Esophagus squamous epithelium (tissue), 5 donors: ENCODE data around the gene NEU4. TPM values are rescaled to one million over a fixed set of nuclear protein-coding genes. Genes with fewer than 3 reads are reported as not detected.
"Not testable (repeated sequence)": the region's sequence is repeated elsewhere in the genome, so short reads cannot be mapped to it uniquely, and the experiment has no call there.

Experiments
- DNase-seq: peaks from one replicate; lab custom pipeline; 2025; lab: John Stamatoyannopoulos, UW
- H3K27ac ChIP-seq, 4 donors: fragments of 200-600 bp; sonication (generic); one replicate each; pipeline ENCODE4 v1.5.1; 2016 to 2019; ENCODE audit warnings: mild to moderate bottlenecking in 1 of 4
- H3K27me3 ChIP-seq, 4 donors: fragments of 200-600 bp; sonication (generic); 1 replicate in 3 of 4; 2 replicates in 1 of 4; pipeline versions ENCODE4 v1.5.1 to v1.6.0; 2017 to 2021; ENCODE audit warnings: antibody characterized with exemption in 1 of 4
- H3K36me3 ChIP-seq, 3 donors: fragments of 200-600 bp; sonication (generic); one replicate each; pipeline ENCODE4 v1.5.1; 2016 to 2019
- H3K4me1 ChIP-seq, 3 donors: fragments of 200-600 bp; sonication (generic); one replicate each; pipeline ENCODE4 v1.5.1; 2017 to 2019
- H3K4me3 ChIP-seq, 4 donors: fragments of 200-600 bp; sonication (generic); 1 replicate in 3 of 4; 2 replicates in 1 of 4; pipeline ENCODE4 v1.5.1; 2016 to 2019; ENCODE audit warnings: mild to moderate bottlenecking in 2 of 4, moderate library complexity in 1 of 4
- H3K9me3 ChIP-seq, 3 donors: fragments of 200-600 bp; sonication (generic); one replicate each; pipeline ENCODE4 v1.5.1; 2016 to 2019
- POLR2A ChIP-seq, 4 donors: fragments of 450-650 bp; IDR thresholded peaks; one replicate each; pipeline ENCODE4 v1.6.1; 2017; ENCODE audit warnings: antibody characterized with exemption in 4 of 4, mild to moderate bottlenecking in 4 of 4, moderate library complexity in 3 of 4
- WGBS, 2 donors: methylation state at CpG; one replicate each; pipeline ENCODE4 v1.1.5; 2018; 5-methylcytosine and 5-hydroxymethylcytosine counted together
- intact Hi-C: fragments of 100-400 bp; cut with DNase I; formaldehyde crosslinking; loops from one replicate; pipeline ENCODE4 v1.15.0; 2022
- total RNA-seq, 4 donors: library from RNA; depleted of rRNA; stranded (reverse); fragments of >200 nt; gene quantifications; one replicate each; pipeline ENCODE4 v1.1.0, GENCODE V29; 2016
- TF ChIP-seq, protein P1 (sequence below), 6 experiments: fragments of 450-650 bp in 4 of 6; fragments of 200-600 bp in 2 of 6; sonication (generic) in 2 of 6; IDR thresholded peaks; one replicate each; pipeline ENCODE4 v1.5.1; 2016 to 2019; ENCODE audit warnings: antibody characterized with exemption in 6 of 6, mild to moderate bottlenecking in 4 of 6, moderate library complexity in 4 of 6
- donor health status: DM: yes; HTN: yes; CAD: no.

Gene NEU4
- total RNA-seq, 4 donors from 2014 or later = not detected

DNA sequence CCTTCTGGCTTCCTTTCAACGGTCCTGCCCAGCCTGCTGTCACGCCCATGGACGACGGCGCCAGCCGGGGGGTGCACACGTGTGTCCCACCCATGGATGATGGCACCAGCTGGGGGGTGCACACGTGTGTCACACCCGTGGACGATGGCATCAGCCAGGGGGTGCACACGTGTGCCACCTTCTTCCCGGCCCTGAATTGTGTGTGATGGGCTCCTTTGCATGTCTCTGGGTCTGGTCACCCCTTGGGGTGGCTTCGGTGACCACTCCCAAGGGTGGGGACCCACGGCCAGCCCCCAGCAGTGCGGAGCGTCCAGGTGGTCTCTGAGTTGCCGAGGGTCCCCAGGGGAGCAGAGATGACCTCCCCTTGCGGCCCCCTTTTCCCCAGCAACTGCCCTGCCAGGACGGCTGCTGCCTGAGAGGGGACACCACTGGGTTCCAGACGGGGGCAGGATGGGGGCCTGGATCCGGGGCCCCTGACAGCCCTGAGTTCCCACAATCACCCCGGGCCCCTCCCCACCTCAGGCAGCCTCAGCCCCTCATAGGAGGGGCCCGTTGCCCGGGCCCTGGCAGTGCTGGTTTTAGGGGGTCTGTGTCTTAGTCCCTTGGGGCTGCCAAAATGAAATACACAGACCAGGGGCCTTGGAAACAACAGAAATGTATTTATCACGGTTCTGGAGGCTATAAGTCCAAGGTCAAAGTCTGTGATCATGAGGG, 9.4 kb downstream of the NEU4 start:
- WGBS, 2 donors = 40 to 60% methylated on average over 8 to 12 of the region's 25 CpGs
- Histone ChIP-seq H3K4me1 (peaks cover 0 to 8% (median 0%) of the 10 kb centered on the region in 3 donors), H3K9me3 (no peaks in the 10 kb centered on the region), H3K36me3 (no peaks in the 10 kb centered on the region), H3K27ac (no peak overlapping the region), H3K4me3 (no peak overlapping the region), H3K27me3 (peaks cover 0 to 67% (median 0%) of the 10 kb centered on the region in 4 donors)
- TF ChIP-seq, protein P1, sequence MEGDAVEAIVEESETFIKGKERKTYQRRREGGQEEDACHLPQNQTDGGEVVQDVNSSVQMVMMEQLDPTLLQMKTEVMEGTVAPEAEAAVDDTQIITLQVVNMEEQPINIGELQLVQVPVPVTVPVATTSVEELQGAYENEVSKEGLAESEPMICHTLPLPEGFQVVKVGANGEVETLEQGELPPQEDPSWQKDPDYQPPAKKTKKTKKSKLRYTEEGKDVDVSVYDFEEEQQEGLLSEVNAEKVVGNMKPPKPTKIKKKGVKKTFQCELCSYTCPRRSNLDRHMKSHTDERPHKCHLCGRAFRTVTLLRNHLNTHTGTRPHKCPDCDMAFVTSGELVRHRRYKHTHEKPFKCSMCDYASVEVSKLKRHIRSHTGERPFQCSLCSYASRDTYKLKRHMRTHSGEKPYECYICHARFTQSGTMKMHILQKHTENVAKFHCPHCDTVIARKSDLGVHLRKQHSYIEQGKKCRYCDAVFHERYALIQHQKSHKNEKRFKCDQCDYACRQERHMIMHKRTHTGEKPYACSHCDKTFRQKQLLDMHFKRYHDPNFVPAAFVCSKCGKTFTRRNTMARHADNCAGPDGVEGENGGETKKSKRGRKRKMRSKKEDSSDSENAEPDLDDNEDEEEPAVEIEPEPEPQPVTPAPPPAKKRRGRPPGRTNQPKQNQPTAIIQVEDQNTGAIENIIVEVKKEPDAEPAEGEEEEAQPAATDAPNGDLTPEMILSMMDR (IDR thresholded peaks at IDR 0.05) = no peak
- no peak for TF ChIP-seq POLR2A (IDR thresholded peaks at IDR 0.05)
- intact Hi-C loops = no loop called here
- no peak for DNase-seq

DNA sequence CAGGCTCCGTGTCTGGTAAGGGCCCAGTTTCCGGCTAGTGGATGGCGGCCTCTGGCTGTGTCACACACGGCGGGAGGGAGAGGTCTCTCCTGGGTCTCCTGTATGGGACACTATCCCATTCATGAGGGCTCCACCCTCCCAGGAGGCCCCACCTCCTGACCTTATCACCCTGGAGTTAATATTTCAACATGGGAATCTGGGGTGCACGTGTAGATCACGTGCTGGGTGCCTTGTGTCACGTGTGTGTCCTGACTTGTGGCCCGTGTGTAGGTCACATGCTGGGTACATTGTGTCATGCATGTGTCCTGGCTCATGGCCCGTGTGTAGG, 9.9 kb downstream of the NEU4 start:
- TF ChIP-seq, protein P1 (IDR thresholded peaks at IDR 0.05) = no peak
- no peak for TF ChIP-seq POLR2A (IDR thresholded peaks at IDR 0.05)
- intact Hi-C loops = no loop called here
- Histone ChIP-seq H3K27ac (no peak overlapping the region), H3K9me3 (no peaks in the 10 kb centered on the region), H3K4me3 (no peak overlapping the region), H3K4me1 (peaks cover 0 to 8% (median 0%) of the 10 kb centered on the region in 3 donors), H3K36me3 (no peaks in the 10 kb centered on the region), H3K27me3 (peaks cover 0 to 63% (median 0%) of the 10 kb centered on the region in 4 donors)
- DNase-seq = no peak
- 60 to 76% methylated on average over 5 to 7 of the region's 10 CpGs for WGBS, 2 donors

DNA sequence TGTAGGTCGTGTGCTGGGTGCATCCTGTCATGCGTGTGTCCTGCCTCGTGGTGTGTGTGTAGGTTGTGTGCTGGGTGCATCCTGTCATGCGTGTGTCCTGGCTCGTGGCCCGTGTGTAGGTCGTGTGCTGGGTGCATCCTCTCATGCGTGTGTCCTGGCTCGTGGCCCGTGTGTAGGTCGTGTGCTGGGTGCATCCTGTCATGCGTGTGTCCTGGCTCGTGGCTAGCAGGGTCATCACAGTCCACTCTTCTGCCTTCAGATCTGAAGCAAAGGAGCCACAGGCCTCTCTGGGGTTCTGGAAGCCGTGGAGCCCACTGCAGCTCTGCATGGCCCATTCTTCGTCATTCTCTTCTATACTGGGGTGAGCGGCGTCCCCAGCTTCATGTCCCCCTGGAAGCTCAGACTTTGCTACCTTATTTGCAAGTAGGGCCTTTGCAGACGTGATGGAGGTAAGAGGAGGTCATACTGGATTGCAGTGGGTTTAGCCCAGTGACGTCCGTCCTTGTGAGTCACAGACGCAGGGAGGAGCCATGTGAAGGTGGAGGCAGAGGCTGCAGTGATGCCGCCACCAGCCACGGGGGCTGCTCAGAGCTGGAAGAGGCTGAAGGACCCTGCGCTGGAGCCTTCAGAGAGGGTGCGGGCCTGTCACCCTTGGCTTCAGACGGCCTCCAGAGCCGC, 11.1 kb downstream of the NEU4 start:
- 81 to 84% methylated on average over 7 to 8 of the region's 27 CpGs for WGBS, 2 donors
- DNase-seq, intact Hi-C loops, H3K4me1 ChIP-seq, H3K4me3 ChIP-seq, H3K36me3 ChIP-seq, H3K27ac ChIP-seq, H3K9me3 ChIP-seq: not testable (repeated sequence)
- H3K27me3 ChIP-seq = peaks cover 0 to 58% (median 0%) of the 10 kb centered on the region in 4 donors

DNA sequence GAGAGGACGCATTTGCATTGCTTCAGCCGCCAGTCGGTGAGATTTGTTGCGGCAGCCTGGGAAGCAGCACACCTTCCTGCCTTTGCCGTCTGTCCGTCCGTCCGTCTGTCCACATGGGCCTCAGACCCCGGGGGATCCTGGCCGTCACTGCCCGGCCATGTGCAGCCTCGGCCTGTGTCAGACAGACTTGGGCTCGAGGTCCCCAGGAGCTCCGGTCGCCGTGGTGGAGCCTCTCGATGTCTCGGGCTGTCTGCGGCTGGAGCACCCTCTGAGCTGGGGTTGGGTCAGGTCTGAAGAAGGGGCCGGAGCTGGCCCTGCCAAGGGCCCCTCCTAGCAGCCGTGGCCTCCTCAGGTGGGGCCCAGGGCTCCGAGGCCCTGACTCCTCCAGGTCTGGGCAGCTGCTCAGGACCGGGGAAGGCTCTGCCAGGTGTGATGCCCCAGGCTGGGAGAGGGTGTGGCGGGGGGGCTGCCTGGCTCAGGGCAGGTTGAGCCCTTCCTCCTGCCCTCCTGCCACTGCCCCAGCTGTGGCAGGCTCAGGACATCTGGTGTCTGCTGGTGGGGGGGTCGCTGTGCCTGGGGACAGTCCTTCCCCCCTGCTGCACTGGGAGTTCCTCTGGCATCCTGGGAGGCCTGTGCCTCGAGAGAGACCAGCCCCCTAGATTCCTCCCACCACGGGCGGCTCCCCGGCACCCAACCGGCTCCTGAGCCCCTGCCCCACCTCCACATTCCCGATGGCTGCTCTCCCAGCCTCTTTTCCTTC, 11.8 kb downstream of the NEU4 start:
- H3K9me3 ChIP-seq = no peaks in the 10 kb centered on the region
- no peak for DNase-seq
- TF ChIP-seq, protein P1 (IDR thresholded peaks at IDR 0.05) = no peak
- TF ChIP-seq POLR2A (IDR thresholded peaks at IDR 0.05) = no peak
- peaks cover 0 to 8% (median 0%) of the 10 kb centered on the region in 3 donors for H3K4me1 ChIP-seq
- intact Hi-C loops = no loop called here
- 67 to 76% methylated on average over 7 to 17 of the region's 31 CpGs for WGBS, 2 donors
- no peaks in the 10 kb centered on the region for H3K36me3 ChIP-seq
- H3K4me3 ChIP-seq = no peak overlapping the region
- no peak overlapping the region for H3K27ac ChIP-seq
- peaks cover 0 to 51% (median 0%) of the 10 kb centered on the region in 4 donors for H3K27me3 ChIP-seq

DNA sequence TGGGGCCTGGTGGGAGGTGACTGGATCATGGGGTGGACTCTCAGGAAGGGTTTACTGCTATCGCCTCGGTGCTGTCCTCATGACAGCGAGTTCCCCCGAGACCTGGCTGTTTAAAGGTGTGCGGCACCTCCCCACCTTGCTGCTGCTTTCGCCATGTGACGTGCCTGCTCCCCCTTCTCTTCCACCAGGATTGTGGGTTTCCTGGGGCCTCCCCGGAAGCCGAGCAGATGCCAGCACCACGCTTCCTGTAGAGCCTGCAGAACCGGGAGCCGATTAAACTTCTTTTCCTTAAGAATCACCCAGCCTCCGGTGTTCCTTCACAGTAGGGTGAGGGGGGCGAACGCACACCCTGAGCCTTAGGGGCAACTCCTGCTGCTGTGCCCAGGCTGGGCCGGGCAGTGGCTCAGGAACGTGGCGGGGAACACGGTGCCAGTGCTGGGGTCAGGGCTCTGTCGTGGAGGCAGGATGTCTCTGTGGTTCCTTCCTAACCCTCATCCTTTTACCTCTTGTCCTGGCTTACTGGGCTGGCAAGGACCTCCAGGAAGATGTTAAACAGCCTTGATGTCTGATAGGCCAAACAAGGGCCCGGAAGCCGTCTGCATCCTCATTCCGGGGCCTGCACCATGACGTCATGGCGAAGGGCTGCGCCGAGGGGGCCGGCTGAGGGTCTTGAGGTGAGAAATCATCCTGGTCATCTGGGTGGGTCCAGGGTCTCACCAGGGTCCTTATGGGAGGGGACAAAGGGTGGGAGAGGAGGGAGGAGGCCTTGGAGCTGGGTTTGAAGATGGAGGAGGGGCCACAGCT, 12.7 kb downstream of the NEU4 start:
- Histone ChIP-seq H3K4me1 (peaks cover 0 to 8% (median 0%) of the 10 kb centered on the region in 3 donors), H3K4me3 (peak overlapping the region in 1 of 4 donors; percentile 21), H3K36me3 (no peaks in the 10 kb centered on the region), H3K9me3 (peaks cover 0 to 6% (median under 1%) of the 10 kb centered on the region in 3 donors), H3K27me3 (peaks cover 0 to 50% (median 0%) of the 10 kb centered on the region in 4 donors), H3K27ac (no peak overlapping the region)
- DNase-seq = no peak
- WGBS, 2 donors = 46 to 55% methylated on average over 14 to 16 of the region's 28 CpGs
- TF ChIP-seq, protein P1 (IDR thresholded peaks at IDR 0.05) = no peak
- TF ChIP-seq POLR2A (IDR thresholded peaks at IDR 0.05) = no peak
- intact Hi-C loops = no loop called here
